ENCODE results near the gene PTTG1. TPM values are rescaled to one million over a fixed set of nuclear protein-coding genes. Genes with fewer than 3 reads are reported as not detected.
A peak's percentile ranks its signal among the peaks of the same experiment; 100 is the strongest.

Gene PTTG1
- total RNA-seq, 4 donors from 2014 or later: 31.5 to 46.3 (median 43.0) TPM

- H3K4me3 ChIP-seq (ENCODE audit: low read depth, poor library complexity, severe bottlenecking): peak within 1 kb of the TSS; percentile 72
- intact Hi-C loops (cut with DNase I; ENCODE audit: low total_unique reads): loop anchor here (5.0 kb wide), 1 partner anchor 367 kb away; no protein-coding TSS in a partner anchor
- WGBS, 2 donors: 1 to 2% methylated on average over 41 of the region's 41 CpGs
- no peak for TF ChIP-seq CTCF (IDR thresholded peaks at IDR 0.05)
- TF ChIP-seq POLR2A (IDR thresholded peaks at IDR 0.05): peak in 1 of 2 donors; percentile 80
- DNase-seq (ENCODE audit: low spot score in 2 of 2): peak; percentile 83 to 97
Measured at GRCh38 chr5:160399402-160400353, 22.0 kb upstream of the PTTG1 start, which contains the start of gene FAM200C. TSS of gene FAM200C (minus strand) at chr5:160400054. CDS start at chr5:160395490, 4,564 bp downstream.

GRCh38 chr5:160418561-160419457 is 2.8 kb upstream of the PTTG1 start, which contains the start of gene SLU7:
TSS of gene SLU7 (minus strand) at chr5:160419081. CDS start at chr5:160415294, 3,787 bp downstream.
- DNase-seq (ENCODE audit: low spot score in 2 of 2): peak; percentile 93 to 99
- H3K4me3 ChIP-seq (ENCODE audit: low read depth, poor library complexity, severe bottlenecking): peak within 1 kb of the TSS; percentile 65
- intact Hi-C loops (cut with DNase I; ENCODE audit: low total_unique reads): no loop called here
- 0 to 1% methylated on average over 48 of the region's 48 CpGs for WGBS, 2 donors
- no peak for TF ChIP-seq CTCF (IDR thresholded peaks at IDR 0.05)
- peak in 1 of 2 donors; percentile 67 for TF ChIP-seq POLR2A (IDR thresholded peaks at IDR 0.05)

- H3K4me3 ChIP-seq (ENCODE audit: low read depth, poor library complexity, severe bottlenecking): peak overlapping the region; percentile 65
- TF ChIP-seq CTCF (IDR thresholded peaks at IDR 0.05) (no peak), POLR2A (IDR thresholded peaks at IDR 0.05) (no peak)
- WGBS, 2 donors: 34 to 39% methylated on average over 11 of the region's 11 CpGs
- intact Hi-C loops (cut with DNase I; ENCODE audit: low total_unique reads): no loop called here
- no peak for DNase-seq (ENCODE audit: low spot score in 2 of 2)
Measured at GRCh38 chr5:160419458-160420330, 2.0 kb upstream of the PTTG1 start.

GRCh38 chr5:160420331-160420610 is 1.4 kb upstream of the PTTG1 start:
- DNase-seq (ENCODE audit: low spot score in 2 of 2): no peak
- no peak overlapping the region for H3K4me3 ChIP-seq (ENCODE audit: low read depth, poor library complexity, severe bottlenecking)
- intact Hi-C loops (cut with DNase I; ENCODE audit: low total_unique reads): no loop called here
- no peak for TF ChIP-seq CTCF (IDR thresholded peaks at IDR 0.05)
- TF ChIP-seq POLR2A (IDR thresholded peaks at IDR 0.05): no peak

GRCh38 chr5:160423099-160423498 is 1.4 kb downstream of the PTTG1 start:
- H3K4me3 ChIP-seq (ENCODE audit: low read depth, poor library complexity, severe bottlenecking): no peak overlapping the region
- no peak for DNase-seq (ENCODE audit: low spot score in 2 of 2)
- no peak for TF ChIP-seq CTCF (IDR thresholded peaks at IDR 0.05)
- intact Hi-C loops (cut with DNase I; ENCODE audit: low total_unique reads): no loop called here
- WGBS, 2 donors: 27 to 30% methylated on average over 2 of the region's 2 CpGs
